Sigmoid colon (tissue), 4 donors: ENCODE results near the gene GLIS2.

ENCODE experiments used
- EP300 ChIP-seq, 4 donors: sonication (generic); formaldehyde crosslinking; IDR thresholded peaks; one replicate each; pipeline ENCODE4 v1.6.1; 2017; ENCODE audit warnings: antibody characterized with exemption in 4 of 4
- POLR2A ChIP-seq, 2 donors: fragments of 450-650 bp; IDR thresholded peaks; one replicate each; pipeline ENCODE4 v1.6.1; 2016; ENCODE audit warnings: antibody characterized with exemption in 2 of 2, mild to moderate bottlenecking in 2 of 2, moderate library complexity in 2 of 2
- TF ChIP-seq, protein P1 (sequence below), 4 experiments: fragments of 450-650 bp in 3 of 4; fragments of 200-600 bp in 1 of 4; IDR thresholded peaks; one replicate each; pipeline ENCODE4 v1.5.1; 2016 to 2019; ENCODE audit warnings: antibody characterized with exemption in 4 of 4, mild to moderate bottlenecking in 3 of 4, moderate library complexity in 2 of 4

DNA sequence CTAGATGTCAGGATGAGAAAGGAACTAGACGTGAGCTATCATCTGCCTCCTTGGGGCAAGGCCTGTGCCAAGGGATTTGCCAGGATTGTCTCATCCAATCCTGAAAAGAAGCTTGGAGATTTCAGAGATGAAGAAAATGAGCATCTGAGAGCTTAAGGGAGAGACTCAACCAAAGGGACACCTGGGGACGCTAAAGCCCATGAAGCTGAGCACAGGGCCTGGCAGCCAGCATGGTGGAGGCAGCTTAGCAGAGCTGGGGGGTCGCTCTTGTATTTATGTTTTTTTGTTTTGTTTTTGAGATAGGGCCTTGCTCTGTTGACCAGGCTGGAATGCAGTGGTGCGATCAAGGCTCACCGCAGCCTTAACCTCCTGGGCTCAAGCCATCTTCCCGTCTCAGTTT is 18.4 kb upstream of the GLIS2 start:
- TF ChIP-seq, protein P1, sequence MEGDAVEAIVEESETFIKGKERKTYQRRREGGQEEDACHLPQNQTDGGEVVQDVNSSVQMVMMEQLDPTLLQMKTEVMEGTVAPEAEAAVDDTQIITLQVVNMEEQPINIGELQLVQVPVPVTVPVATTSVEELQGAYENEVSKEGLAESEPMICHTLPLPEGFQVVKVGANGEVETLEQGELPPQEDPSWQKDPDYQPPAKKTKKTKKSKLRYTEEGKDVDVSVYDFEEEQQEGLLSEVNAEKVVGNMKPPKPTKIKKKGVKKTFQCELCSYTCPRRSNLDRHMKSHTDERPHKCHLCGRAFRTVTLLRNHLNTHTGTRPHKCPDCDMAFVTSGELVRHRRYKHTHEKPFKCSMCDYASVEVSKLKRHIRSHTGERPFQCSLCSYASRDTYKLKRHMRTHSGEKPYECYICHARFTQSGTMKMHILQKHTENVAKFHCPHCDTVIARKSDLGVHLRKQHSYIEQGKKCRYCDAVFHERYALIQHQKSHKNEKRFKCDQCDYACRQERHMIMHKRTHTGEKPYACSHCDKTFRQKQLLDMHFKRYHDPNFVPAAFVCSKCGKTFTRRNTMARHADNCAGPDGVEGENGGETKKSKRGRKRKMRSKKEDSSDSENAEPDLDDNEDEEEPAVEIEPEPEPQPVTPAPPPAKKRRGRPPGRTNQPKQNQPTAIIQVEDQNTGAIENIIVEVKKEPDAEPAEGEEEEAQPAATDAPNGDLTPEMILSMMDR (IDR thresholded peaks at IDR 0.05) = no peak
- TF ChIP-seq EP300 (IDR thresholded peaks at IDR 0.05) = no peak
- no peak for TF ChIP-seq POLR2A (IDR thresholded peaks at IDR 0.05)
